ENCODE results near the gene GNAL.

Gene GNAL

GRCh38 chr18:11676867-11677266 lies 12.2 kb upstream of the GNAL start:
- ATAC-seq = no peak
- no peak for TF ChIP-seq TOX (CRISPR knock-in tag; IDR thresholded peaks at IDR 0.05; ENCODE audit: borderline replicate concordance)
- TF ChIP-seq ZC3H10 (CRISPR knock-in tag; IDR thresholded peaks at IDR 0.05) = no peak
- TF ChIP-seq CREB5 (CRISPR knock-in tag; IDR thresholded peaks at IDR 0.05; ENCODE audit: low read depth) = no peak
- TF ChIP-seq ESRRG (CRISPR knock-in tag; IDR thresholded peaks at IDR 0.05) = no peak
- TF ChIP-seq CSRNP3 (CRISPR knock-in tag; IDR thresholded peaks at IDR 0.05) = no peak
- no peak for TF ChIP-seq BACH2 (CRISPR knock-in tag; IDR thresholded peaks at IDR 0.05; ENCODE audit: borderline replicate concordance)
- no peak for TF ChIP-seq CSDC2 (CRISPR knock-in tag; IDR thresholded peaks at IDR 0.05)
- TF ChIP-seq TSHZ2 (CRISPR knock-in tag; IDR thresholded peaks at IDR 0.05) = no peak
- TF ChIP-seq SNAI2 (CRISPR knock-in tag; IDR thresholded peaks at IDR 0.05) = no peak
- no peak for TF ChIP-seq RARB (CRISPR knock-in tag; IDR thresholded peaks at IDR 0.05)
- no peak for TF ChIP-seq ISL1 (CRISPR knock-in tag; IDR thresholded peaks at IDR 0.05)
- TF ChIP-seq PPARA (CRISPR knock-in tag; IDR thresholded peaks at IDR 0.05; ENCODE audit: borderline replicate concordance) = no peak
- no peak for TF ChIP-seq POU6F1 (CRISPR knock-in tag; IDR thresholded peaks at IDR 0.05; ENCODE audit: borderline replicate concordance, low read depth)
- TF ChIP-seq OSR1 (CRISPR knock-in tag; IDR thresholded peaks at IDR 0.05) = no peak
- no peak for TF ChIP-seq ARNTL (CRISPR knock-in tag; IDR thresholded peaks at IDR 0.05; ENCODE audit: borderline replicate concordance, low read depth)
- TF ChIP-seq TCF4 (CRISPR knock-in tag; IDR thresholded peaks at IDR 0.05; ENCODE audit: borderline replicate concordance) = no peak
- no peak for TF ChIP-seq ZFP3 (CRISPR knock-in tag; IDR thresholded peaks at IDR 0.05)
- no peak for TF ChIP-seq GLIS3 (CRISPR knock-in tag; IDR thresholded peaks at IDR 0.05)
- no peak for TF ChIP-seq ZNF565 (CRISPR knock-in tag; conservative IDR thresholded peaks at IDR 0.05; ENCODE audit: low read depth)
- TF ChIP-seq ZFP30 (CRISPR knock-in tag; IDR thresholded peaks at IDR 0.05) = no peak

GRCh38 chr18:11678211-11678610 lies 10.9 kb upstream of the GNAL start:
- no peak for TF ChIP-seq TOX (CRISPR knock-in tag; IDR thresholded peaks at IDR 0.05; ENCODE audit: borderline replicate concordance)
- TF ChIP-seq CSRNP3 (CRISPR knock-in tag; IDR thresholded peaks at IDR 0.05) = no peak
- TF ChIP-seq CSDC2 (CRISPR knock-in tag; IDR thresholded peaks at IDR 0.05) = no peak
- no peak for TF ChIP-seq PATZ1 (CRISPR knock-in tag; IDR thresholded peaks at IDR 0.05; ENCODE audit: borderline replicate concordance)
- TF ChIP-seq PPARA (CRISPR knock-in tag; IDR thresholded peaks at IDR 0.05; ENCODE audit: borderline replicate concordance) = no peak
- no peak for TF ChIP-seq TSHZ2 (CRISPR knock-in tag; IDR thresholded peaks at IDR 0.05)
- no peak for TF ChIP-seq ZNF8 (CRISPR knock-in tag; IDR thresholded peaks at IDR 0.05)
- no peak for TF ChIP-seq SNAI2 (CRISPR knock-in tag; IDR thresholded peaks at IDR 0.05)
- TF ChIP-seq ISL1 (CRISPR knock-in tag; IDR thresholded peaks at IDR 0.05) = no peak
- no peak for TF ChIP-seq OSR1 (CRISPR knock-in tag; IDR thresholded peaks at IDR 0.05)
- no peak for TF ChIP-seq RARB (CRISPR knock-in tag; IDR thresholded peaks at IDR 0.05)
- no peak for TF ChIP-seq ARNTL (CRISPR knock-in tag; IDR thresholded peaks at IDR 0.05; ENCODE audit: borderline replicate concordance, low read depth)
- no peak for TF ChIP-seq ZFP30 (CRISPR knock-in tag; IDR thresholded peaks at IDR 0.05)
- ATAC-seq = no peak
